Stimulated activated CD8-positive, alpha-beta memory T cell treated with anti-CD3 and anti-CD28 coated beads, Interleukin-15, amount 100 ng/mL, for 4 hours (primary cell): ENCODE data around the gene SLCO1B3.
"Not testable (repeated sequence)": the region's sequence is repeated elsewhere in the genome, so short reads cannot be mapped to it uniquely, and the experiment has no call there.

Source experiments
- DNase-seq, 2 donors: peaks; one replicate each; pipeline ENCODE4 v3.0.0-alpha.2; 2020; ENCODE audit warnings: low read depth in 2 of 2

Gene SLCO1B3, protein sequence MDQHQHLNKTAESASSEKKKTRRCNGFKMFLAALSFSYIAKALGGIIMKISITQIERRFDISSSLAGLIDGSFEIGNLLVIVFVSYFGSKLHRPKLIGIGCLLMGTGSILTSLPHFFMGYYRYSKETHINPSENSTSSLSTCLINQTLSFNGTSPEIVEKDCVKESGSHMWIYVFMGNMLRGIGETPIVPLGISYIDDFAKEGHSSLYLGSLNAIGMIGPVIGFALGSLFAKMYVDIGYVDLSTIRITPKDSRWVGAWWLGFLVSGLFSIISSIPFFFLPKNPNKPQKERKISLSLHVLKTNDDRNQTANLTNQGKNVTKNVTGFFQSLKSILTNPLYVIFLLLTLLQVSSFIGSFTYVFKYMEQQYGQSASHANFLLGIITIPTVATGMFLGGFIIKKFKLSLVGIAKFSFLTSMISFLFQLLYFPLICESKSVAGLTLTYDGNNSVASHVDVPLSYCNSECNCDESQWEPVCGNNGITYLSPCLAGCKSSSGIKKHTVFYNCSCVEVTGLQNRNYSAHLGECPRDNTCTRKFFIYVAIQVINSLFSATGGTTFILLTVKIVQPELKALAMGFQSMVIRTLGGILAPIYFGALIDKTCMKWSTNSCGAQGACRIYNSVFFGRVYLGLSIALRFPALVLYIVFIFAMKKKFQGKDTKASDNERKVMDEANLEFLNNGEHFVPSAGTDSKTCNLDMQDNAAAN

DNA sequence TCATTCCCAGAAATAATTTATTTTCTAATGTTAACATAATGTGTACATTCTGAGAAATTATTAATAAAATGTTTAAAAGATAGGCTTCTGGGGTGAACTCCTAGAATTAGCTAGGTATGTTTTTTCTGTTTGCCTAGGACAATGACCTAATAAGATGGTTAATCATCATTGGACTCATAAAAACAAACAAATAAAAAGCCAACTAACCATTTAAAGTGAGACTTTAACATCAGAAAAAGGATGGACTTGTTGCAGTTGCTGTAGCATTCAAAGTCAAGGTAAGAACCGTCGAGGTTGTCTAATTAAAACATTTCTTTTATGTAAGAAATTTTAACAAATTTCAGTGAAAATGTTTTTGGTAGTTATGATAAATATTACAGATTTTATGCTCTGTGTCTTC, at the start of gene SLCO1B3:
Gene SLCO1B3 (plus strand): TSS at position 219 of the 400 bp plus-strand sequence. CDS start 5,034 bp downstream, outside the sequence.
- no peak for DNase-seq

DNA sequence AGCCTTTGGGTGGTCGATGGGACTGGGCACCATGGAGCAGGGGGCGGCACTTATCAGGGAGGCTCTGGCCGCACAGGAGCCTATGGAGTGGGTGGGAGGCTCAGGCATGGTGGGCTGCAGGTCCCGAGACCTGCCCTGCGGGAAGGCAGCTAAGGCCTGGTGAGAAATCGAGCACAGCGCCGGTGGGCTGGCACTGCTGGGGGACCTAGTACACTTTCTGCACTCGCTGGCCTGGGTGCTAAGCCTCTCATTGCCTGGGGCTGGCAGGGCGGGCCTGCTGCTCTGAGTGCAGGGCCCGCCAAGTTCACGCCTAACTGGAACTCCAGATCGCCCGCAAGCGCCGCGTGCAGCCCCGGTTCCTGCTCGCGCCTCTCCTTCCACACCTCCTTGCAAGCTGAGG, 33.1 kb upstream of the SLCO1B3 start:
- no peak for DNase-seq

DNA sequence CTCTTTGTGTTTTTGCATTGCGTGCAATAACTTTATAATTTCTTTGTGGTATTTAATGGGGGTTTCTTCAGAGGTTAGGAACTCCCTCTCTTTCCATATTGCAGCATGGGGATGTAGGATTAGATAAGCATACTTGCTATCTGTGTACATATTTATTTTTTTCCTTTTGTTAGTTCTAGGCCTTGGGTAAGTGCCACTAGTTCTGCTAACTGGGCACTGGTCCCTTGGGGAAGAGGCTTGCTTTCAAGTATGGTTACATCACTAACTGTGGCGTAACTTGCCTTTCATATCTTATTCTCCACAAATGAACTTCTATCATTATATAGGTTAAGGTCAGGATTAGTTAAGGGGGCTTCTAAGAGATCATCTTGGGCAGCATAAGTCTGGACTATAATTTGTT, 31.5 kb upstream of the SLCO1B3 start:
- DNase-seq = no peak

DNA sequence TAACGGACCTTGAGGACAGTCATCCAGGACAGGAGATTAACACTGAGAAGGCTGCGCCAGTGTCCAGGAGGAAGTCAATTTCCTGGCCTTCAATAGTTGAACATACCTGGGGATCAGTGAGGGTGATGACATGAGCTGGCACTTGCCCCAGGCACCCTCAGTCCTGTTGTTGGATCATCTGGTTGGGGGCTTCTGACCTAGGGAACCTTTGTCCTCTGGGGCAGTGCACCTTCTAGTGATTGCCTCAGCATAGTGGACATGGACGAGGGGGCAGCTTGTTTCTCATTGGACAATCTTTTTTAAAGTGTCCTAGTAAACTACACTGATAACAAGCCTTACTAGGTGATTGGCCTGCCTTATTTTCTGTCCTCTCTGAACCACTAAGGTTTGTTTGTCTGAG, 30.5 kb upstream of the SLCO1B3 start:
- DNase-seq = not testable (repeated sequence)

DNA sequence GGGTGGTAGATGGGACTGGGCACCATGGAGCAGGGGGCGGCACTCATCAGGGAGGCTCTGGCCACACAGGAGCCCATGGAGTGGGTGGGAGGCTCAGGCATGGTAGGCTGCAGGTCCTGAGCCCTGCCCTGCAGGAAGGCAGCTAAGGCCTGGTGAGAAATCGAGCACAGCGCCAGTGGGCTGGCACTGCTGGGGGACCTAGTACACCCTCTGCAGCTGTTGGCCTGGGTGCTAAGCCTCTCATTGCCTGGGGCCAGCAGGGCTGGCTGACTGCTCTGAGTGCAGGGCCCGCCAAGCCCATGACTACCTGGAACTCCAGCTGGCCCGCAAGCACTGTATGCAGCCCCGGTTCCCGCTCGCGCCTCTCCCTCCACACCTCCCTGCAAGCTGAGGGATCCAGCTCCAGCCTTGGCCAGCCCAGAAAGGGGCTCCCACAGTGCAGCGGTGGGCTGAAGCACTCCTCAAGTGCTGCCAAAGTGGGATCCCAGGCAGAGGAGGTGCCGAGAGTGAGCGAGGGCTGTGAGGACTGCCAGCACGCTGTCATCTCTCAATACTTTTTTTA, 26.6 kb upstream of the SLCO1B3 start:
- DNase-seq = not testable (repeated sequence)

DNA sequence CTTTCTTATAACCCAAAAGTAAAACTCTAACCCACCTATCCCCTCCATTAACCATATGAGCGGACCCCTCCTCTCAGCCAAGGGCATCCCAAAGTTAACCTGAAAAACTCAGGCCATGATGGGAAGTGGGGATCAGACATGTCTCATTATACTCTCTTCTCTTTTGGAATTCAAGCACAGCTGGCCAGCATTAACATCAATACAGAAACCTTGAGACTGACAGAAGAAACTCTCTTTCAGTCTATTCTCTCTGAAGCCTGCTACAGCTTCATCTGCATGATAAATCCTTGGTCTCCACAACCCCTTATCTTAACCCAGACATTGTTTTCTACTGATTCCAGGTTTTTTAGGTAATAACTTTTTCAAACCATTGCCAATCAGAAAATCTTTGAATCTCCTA, 17.5 kb upstream of the SLCO1B3 start:
- DNase-seq = no peak

DNA sequence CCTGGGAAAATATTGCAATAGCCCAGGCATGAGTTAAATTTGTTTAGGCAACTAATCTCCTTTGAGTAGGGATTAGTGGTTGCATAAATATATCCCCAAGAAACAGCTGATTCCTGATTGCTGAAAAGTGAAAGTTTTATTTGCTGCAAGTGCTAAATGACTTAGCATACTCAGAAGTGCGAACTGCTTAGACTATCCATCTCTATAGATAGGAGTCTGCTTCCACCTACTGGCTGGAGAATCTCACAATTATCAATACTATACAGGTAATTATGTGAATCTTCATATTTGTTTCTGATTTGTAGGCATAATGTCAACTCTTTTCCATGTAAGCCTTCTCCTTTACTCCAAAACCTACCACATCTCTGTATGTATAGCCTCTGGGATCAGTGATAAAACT, 12.0 kb upstream of the SLCO1B3 start:
- no peak for DNase-seq

DNA sequence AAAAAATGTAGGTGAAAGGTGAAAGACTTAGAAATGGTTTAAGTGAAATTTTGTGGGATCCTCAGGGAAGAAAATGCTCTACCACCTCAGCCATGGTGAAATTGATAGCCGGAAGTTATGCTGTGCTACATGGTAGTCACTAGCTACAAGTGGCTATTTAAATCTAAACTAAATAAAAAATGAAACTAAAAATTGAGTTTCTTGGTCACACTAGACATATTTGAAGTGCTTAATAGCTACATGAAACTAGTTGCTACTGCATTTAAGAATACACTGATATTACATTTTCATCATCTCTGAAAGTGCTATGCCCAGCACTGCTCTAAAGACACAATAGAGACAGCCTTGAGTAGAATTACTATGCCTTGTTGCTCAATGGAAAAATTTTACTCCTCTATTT, 10.3 kb upstream of the SLCO1B3 start:
- no peak for DNase-seq

DNA sequence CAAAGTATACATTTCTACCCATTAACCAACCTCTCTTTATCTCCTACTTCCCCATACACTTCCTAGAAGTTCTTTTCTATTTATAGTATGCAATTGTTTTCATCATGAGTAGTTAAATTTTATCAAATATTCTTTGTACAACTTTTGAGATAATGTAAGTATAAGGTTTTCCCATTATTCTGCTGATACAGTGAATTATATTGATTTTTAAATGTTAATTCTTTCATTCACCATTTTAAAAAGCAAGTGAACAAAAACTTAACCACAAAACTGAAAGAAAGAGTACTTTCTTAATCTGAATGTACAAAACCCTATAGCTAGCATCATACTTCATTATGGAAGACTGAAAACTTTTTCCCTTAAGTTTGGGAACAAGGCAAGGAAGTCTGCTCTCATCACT, 9.5 kb upstream of the SLCO1B3 start:
- no peak for DNase-seq

DNA sequence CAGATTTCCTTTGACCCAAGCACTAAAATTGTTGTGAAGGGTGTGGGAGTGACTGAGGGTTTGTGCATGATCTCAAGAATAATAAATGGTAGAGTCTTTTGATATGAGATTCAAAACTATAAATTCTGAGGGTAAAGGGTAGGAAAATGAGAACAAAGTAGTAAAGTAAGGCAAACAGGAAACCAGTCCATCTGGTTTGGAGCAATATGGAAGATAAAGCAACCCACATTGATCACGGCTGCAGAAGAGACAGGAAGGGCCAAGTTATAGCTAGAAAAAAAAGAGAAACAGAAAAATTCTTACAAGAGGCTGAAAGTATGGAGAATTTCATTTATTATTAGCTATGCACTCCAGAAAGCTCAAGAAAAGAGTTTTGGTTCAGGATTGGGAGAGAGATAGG, 4.6 kb upstream of the SLCO1B3 start:
- DNase-seq = no peak

DNA sequence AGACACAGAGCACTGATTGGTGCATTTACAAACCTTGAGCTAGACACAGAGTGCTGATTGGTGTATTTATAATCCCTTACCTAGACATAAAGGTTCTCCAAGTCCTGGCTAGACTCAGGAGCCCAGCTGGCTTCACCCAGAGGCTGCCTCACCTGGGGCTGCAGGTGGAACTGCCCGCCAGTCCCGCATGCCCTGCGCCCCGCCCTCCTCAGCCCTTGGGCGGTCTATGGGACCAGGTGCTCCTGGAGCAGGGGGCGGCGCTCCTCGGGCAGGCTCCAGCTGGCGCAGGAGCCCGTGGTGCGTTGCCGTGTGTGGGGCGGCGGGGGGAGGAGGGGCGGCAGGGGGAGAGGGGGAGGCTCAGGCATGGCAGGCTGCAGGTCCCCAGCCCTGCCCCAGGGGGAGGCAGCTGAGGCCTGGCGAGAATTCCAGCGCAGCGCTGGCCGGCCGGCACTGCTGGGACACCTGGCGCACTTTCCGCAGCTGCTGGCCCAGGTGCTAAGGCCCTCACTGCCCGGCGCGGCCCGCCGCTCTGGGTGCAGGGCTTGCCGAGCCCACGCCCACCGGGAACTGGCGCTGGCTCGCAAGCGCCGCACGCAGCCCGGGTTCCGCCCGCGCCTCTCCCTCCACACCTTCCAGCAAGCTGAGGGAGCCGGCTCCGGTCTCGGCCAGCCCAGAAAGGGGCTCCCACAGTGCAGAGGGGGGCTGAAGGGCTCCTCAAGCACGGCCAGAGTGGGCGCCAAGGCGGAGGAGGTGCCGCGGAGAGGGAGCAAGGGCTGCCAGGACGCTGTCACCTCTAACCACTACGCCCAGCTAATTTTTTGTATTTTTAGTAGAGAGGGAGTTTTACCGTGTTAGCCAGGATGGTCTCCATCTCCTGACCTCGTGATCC, 3.1 kb upstream of the SLCO1B3 start:
- DNase-seq = no peak

DNA sequence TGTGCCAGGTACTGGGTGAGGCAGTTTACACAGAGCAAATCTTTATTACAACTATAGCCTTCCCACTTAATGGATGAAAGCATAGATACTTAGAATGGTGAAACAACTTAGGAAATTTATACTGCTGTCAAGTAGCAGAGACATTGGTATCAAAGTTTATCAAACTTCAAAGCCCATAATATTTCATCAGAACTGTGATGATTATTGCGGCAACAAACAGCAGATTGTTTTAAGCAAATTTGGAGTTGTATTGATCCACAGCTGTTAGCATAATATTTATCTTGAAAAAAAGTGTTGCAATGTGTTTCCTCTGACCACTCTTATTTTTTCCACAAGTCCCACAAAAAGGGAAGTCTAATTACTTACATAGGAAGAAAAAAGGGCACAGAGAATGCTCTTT, 2.0 kb upstream of the SLCO1B3 start:
- no peak for DNase-seq

DNA sequence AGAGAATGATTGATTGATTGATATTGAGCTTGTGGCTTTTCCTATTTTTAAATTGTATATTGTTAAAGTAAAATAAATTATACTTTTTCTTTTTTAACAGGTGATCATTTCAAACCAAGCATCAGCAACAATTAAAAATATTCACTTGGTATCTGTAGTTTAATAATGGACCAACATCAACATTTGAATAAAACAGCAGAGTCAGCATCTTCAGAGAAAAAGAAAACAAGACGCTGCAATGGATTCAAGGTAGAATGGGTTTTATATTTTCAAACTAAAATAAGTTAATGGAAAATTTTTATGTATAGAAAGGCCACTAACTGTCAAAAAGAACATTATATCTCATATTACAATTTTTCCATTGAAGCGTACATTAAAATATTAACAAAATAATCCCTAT, 5.1 kb downstream of the SLCO1B3 start:
- DNase-seq = no peak

DNA sequence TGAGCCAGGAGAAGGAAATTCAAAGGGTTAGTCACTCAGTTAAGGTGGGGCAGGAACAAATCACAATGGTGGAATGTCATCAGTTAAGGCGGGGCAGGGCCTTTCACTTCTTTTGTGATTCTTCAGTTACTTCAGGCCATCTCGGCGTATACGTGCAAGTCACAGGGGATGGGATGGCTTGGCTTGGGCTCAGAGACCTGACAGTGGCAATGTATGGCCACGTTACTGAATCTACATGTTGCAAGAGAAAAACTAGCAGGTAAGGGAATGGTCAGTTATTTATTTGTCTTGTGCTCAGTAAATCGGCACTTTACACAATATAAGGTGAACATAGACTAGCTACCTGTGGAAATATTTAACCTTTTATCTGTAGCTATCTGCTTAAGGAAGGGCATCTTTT, 11.9 kb downstream of the SLCO1B3 start:
- DNase-seq = no peak

DNA sequence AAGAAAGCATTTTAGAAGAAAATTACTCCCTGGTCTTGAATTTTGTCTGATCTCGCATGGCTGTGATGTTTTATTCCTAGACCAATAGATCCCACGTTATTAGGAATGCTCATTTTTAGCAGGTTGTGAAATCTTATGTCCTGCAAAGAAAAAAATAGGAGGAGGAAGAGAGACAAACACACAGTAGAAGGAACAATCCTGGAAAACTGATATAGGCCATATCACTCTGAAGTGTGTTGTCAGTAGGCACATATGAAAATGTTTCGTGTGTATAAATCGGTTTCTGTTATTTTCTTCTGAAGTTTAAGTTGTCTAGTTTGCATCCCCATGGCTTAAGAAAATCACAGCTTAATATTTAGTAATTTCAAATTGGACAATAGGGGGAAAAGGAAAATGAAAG, 12.4 kb downstream of the SLCO1B3 start:
- DNase-seq = no peak

DNA sequence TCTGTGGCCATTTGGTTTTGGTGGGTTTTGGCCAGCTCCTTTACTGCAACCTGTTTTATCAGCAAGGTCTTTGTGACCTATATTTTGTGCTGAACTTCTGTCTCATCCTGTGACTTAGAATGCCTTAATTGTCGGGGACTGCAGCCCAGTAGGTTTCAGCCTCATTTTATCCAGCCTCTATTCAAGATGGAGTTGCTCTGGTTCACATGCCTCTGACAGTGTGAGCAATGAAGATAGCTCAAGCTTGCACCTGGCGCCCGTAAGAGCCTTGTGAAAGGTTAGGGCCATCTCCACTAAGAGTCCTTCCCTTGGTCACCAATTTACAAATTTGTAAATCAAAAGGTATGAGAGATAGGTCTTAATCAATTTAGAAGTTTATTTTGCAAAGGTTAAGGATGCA, 19.4 kb downstream of the SLCO1B3 start:
- DNase-seq = no peak

DNA sequence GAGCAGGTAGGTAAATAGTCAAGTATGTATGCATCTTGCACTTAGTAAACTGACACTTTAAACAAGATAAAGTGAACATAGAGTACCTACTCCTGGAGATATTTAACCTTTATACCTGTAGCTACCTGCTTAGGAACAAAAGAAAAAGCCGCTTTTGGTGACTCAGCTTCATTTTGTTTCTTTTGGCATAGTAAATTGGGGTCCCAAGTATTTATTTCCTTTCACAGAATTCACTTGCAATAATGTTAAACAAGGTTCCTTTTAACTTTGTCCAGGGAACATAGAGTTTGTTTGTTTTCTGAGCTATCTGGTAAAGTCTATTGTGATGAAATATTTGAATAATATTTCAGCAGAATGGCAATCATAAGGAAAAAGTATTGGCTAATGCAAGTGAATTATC, 20.0 kb downstream of the SLCO1B3 start:
- no peak for DNase-seq

DNA sequence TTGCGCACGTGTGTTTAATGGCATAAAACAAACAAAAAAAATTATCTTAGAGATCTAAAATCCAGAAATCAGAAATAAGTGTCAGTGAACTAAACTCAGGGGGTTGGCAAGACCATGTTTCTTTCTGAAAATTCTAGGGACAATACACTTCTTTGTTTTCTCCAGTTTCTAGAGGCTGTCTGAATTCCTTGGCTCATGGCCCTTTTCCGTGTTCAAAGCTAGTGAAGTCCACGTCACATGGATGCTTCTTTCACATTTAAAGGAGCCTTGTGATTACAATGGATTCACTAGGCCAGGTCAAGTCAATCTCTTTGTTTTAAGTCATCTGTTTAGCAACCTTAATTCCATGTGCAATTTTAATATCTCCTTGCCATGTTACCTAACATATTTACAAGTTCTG, 22.4 kb downstream of the SLCO1B3 start:
- DNase-seq = no peak

DNA sequence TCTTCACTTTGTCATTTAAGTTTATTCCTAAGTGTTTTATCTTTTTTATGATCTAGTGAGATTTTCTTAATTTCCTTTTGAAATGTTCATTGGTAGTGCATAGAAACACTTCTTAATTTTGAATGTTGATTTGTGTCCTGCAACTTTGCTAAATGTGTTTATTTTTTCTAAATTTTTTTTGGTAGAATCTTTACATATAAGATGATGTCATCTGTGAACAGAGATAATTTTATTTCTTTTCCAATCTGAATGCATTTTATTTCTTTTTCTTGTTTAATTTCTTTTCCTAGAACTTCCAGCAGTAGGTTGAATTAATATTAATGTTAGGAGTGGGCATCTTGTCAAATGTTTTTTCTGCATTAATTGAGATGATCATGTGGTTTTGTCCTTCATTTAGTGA, 42.1 kb downstream of the SLCO1B3 start:
- no peak for DNase-seq

DNA sequence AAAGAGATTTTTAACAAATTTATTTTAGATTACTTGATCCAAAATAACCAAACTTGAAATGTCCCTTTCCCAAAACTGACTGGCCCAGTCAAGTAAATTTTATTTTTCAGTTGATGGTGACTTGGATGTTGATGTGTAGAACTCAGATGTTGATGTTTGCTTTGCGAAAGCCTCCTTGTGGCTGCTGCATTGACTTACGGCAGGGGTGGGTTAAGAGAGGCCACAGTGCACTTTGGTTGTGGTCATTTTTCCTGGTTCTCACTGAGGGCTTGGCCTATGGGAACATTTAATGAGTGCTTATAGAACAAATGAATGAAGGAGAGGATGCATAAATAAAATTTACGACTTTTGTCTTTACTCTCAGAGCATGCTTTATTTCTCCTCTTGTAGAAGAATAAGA, 52.6 kb downstream of the SLCO1B3 start:
- no peak for DNase-seq

DNA sequence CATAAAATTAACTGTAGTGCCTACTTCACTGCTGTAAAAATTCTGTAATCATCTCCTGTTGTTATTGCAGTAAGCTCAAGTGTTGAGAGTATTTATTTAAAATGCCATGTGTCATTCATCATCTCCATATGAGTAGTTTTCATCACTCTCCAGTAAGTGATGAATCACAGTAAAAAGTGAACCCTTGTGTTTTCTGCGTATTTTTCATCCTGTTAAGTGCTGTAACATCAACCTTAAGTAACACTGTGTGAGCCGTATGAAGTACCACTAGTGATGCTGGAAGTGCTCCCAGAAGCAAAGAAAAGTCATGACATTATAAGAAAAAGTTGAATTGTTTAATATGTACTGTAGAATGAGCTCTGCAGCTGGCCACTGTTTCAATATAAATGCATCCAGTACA, 55.4 kb downstream of the SLCO1B3 start:
- no peak for DNase-seq

DNA sequence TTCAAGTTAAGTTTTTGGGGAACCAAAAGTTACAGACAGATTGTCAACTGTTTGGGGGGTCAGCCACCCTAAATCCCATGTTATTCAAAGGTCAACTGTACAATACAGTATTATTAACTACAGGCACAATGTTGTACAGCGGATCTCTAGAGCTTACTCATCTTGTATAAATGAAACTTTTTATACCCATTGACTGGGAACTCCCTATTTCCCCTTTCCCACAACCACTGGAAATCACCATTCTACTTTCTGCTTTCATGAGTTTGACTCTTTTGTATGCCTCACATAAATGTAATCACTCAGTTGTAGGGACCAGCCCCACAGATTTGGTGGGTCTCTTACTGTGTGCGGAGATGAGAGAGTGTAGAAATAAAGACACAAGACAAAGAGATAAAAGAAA, 57.8 kb downstream of the SLCO1B3 start:
- no peak for DNase-seq
